ENCODE measurements around the gene TRDN.
"Not testable (repeated sequence)": the region's sequence is repeated elsewhere in the genome, so short reads cannot be mapped to it uniquely, and the experiment has no call there.

Gene TRDN

GRCh38 chr6:123314459-123314858 lies 322.3 kb downstream of the TRDN start:
- in situ Hi-C loops (cut with HindIII; ENCODE audit: low sequenced_read_pairs) = not testable (repeated sequence)

GRCh38 chr6:123309130-123309529 lies 327.6 kb downstream of the TRDN start:
- in situ Hi-C loops (cut with HindIII; ENCODE audit: low sequenced_read_pairs) = no loop called here

- in situ Hi-C loops (cut with HindIII; ENCODE audit: low sequenced_read_pairs) = no loop called here
Observed at GRCh38 chr6:123306334-123306733, 330.4 kb downstream of the TRDN start.

GRCh38 chr6:123295672-123296071 lies 341.1 kb downstream of the TRDN start:
- in situ Hi-C loops (cut with HindIII; ENCODE audit: low sequenced_read_pairs) = no loop called here

GRCh38 chr6:123295181-123295580 lies 341.6 kb downstream of the TRDN start:
- in situ Hi-C loops (cut with HindIII; ENCODE audit: low sequenced_read_pairs) = no loop called here

- in situ Hi-C loops (cut with HindIII; ENCODE audit: low sequenced_read_pairs) = no loop called here
Observed at GRCh38 chr6:123288649-123289048, 348.1 kb downstream of the TRDN start.

- in situ Hi-C loops (cut with HindIII; ENCODE audit: low sequenced_read_pairs) = no loop called here
Observed at GRCh38 chr6:123276546-123276980, 360.2 kb downstream of the TRDN start.

- in situ Hi-C loops (cut with HindIII; ENCODE audit: low sequenced_read_pairs) = no loop called here
Observed at GRCh38 chr6:123263981-123264380, 372.8 kb downstream of the TRDN start.

GRCh38 chr6:123240626-123241025 lies 396.1 kb downstream of the TRDN start:
- in situ Hi-C loops (cut with HindIII; ENCODE audit: low sequenced_read_pairs) = no loop called here

- in situ Hi-C loops (cut with HindIII; ENCODE audit: low sequenced_read_pairs) = no loop called here
Observed at GRCh38 chr6:123233336-123233735, 403.4 kb downstream of the TRDN start.

- in situ Hi-C loops (cut with HindIII; ENCODE audit: low sequenced_read_pairs) = not testable (repeated sequence)
Observed at GRCh38 chr6:123227789-123228188, 409.0 kb downstream of the TRDN start.

GRCh38 chr6:123226398-123226797 lies 410.4 kb downstream of the TRDN start:
- in situ Hi-C loops (cut with HindIII; ENCODE audit: low sequenced_read_pairs) = no loop called here

GRCh38 chr6:123224077-123224476 lies 412.7 kb downstream of the TRDN start:
- in situ Hi-C loops (cut with HindIII; ENCODE audit: low sequenced_read_pairs) = no loop called here

GRCh38 chr6:123223461-123223860 lies 413.3 kb downstream of the TRDN start:
- in situ Hi-C loops (cut with HindIII; ENCODE audit: low sequenced_read_pairs) = no loop called here

- in situ Hi-C loops (cut with HindIII; ENCODE audit: low sequenced_read_pairs) = no loop called here
Observed at GRCh38 chr6:123215211-123215610, 421.5 kb downstream of the TRDN start.

- in situ Hi-C loops (cut with HindIII; ENCODE audit: low sequenced_read_pairs) = no loop called here
Observed at GRCh38 chr6:123214433-123214832, 422.3 kb downstream of the TRDN start.

GRCh38 chr6:123213921-123214320 lies 422.8 kb downstream of the TRDN start:
- in situ Hi-C loops (cut with HindIII; ENCODE audit: low sequenced_read_pairs) = no loop called here

GRCh38 chr6:123211777-123212545 lies 424.8 kb downstream of the TRDN start:
- in situ Hi-C loops (cut with HindIII; ENCODE audit: low sequenced_read_pairs) = no loop called here

GRCh38 chr6:123210645-123211044 lies 426.1 kb downstream of the TRDN start:
- in situ Hi-C loops (cut with HindIII; ENCODE audit: low sequenced_read_pairs) = no loop called here

GRCh38 chr6:123207967-123208510 lies 428.7 kb downstream of the TRDN start:
- in situ Hi-C loops (cut with HindIII; ENCODE audit: low sequenced_read_pairs) = no loop called here

GRCh38 chr6:123203928-123204327 lies 432.8 kb downstream of the TRDN start:
- in situ Hi-C loops (cut with HindIII; ENCODE audit: low sequenced_read_pairs) = no loop called here

GRCh38 chr6:123201869-123202372 lies 434.8 kb downstream of the TRDN start:
- in situ Hi-C loops (cut with HindIII; ENCODE audit: low sequenced_read_pairs) = no loop called here

Measured in endothelial cell of hepatic sinusoid (primary cell).